Fibroblast of lung (primary cell): Measurements from ENCODE around the gene CD8B2. TPM values are rescaled to one million over a fixed set of nuclear protein-coding genes. Genes with fewer than 3 reads are reported as not detected.
A peak's percentile ranks its signal among the peaks of the same experiment; 100 is the strongest.

Source experiments
- DNase-seq, 2 donors: peaks; one replicate each; pipeline versions ENCODE4 v3.0.0 to v3.0.0-alpha.2; 2010; ENCODE audit warnings: low read depth in 2 of 2
- H2AFZ ChIP-seq: 2 replicates; pipeline ENCODE4 v1.5.1; 2012; ENCODE audit warnings: low read length, control low read depth, inconsistent platforms
- H3K27ac ChIP-seq: 2 replicates; pipeline ENCODE4 v1.5.1; 2011; ENCODE audit warnings: low read length, control low read depth; ENCODE audit not compliant: insufficient read depth
- H3K27me3 ChIP-seq: 2 replicates; pipeline ENCODE4 v1.5.1; 2011; ENCODE audit warnings: mild to moderate bottlenecking, low read length; ENCODE audit not compliant: control insufficient read depth, insufficient read depth
- H3K36me3 ChIP-seq: 2 replicates; pipeline ENCODE4 v1.5.1; 2011; ENCODE audit warnings: low read length; ENCODE audit not compliant: control insufficient read depth, insufficient read depth
- H3K4me1 ChIP-seq: 2 replicates; pipeline ENCODE4 v1.5.1; 2011; ENCODE audit warnings: low read length; ENCODE audit not compliant: control insufficient read depth, insufficient read depth; ENCODE audit errors: extremely low read depth
- H3K4me2 ChIP-seq: 2 replicates; pipeline ENCODE4 v1.5.1; 2011; ENCODE audit warnings: low read length, control low read depth; ENCODE audit not compliant: insufficient read depth; ENCODE audit errors: extremely low read depth
- H3K4me3 ChIP-seq, 4 experiments: fragments of 200-600 bp in 1 of 4; sonication (generic) in 1 of 4; replicated peaks in 1 of 4; 2 replicates each; pipeline ENCODE4 v1.5.1; 2011 to 2016; ENCODE audit warnings: low read length in 4 of 4, low read depth in 3 of 4, mild to moderate bottlenecking in 3 of 4, control low read depth in 2 of 4, inconsistent platforms in 1 of 4, mixed read lengths in 1 of 4; ENCODE audit not compliant: insufficient read depth in 1 of 4; ENCODE audit errors: control extremely low read depth in 1 of 4
- H3K79me2 ChIP-seq: 2 replicates; pipeline ENCODE4 v1.5.1; 2012; ENCODE audit warnings: mild to moderate bottlenecking, low read length, inconsistent platforms; ENCODE audit not compliant: control insufficient read depth, insufficient read depth
- H3K9ac ChIP-seq: 2 replicates; pipeline ENCODE4 v1.5.1; 2011; ENCODE audit warnings: mild to moderate bottlenecking, low read length, control low read depth; ENCODE audit not compliant: insufficient read depth
- H3K9me3 ChIP-seq: 2 replicates; pipeline ENCODE4 v1.5.1; 2012; ENCODE audit warnings: low read depth, low read length; ENCODE audit not compliant: control insufficient read depth, insufficient read depth
- H4K20me1 ChIP-seq: 2 replicates; pipeline ENCODE4 v1.5.1; 2011; ENCODE audit warnings: low read length; ENCODE audit not compliant: control insufficient read depth, insufficient read depth; ENCODE audit errors: extremely low read depth
- CTCF ChIP-seq, 2 donors: IDR thresholded peaks in 1 of 2; conservative IDR thresholded peaks in 1 of 2; 1 replicate in 1 of 2; 2 replicates in 1 of 2; pipeline ENCODE4 v1.5.1; 2011 to 2012; ENCODE audit warnings: low read length in 2 of 2, control low read depth in 1 of 2, inconsistent platforms in 1 of 2, low read depth in 1 of 2, mild to moderate bottlenecking in 1 of 2
- EZH2 ChIP-seq: IDR thresholded peaks from 2 replicates; pipeline ENCODE4 v1.5.1; 2012; ENCODE audit warnings: low read length, control low read depth, mild to moderate bottlenecking; ENCODE audit errors: missing control alignments
- polyA plus RNA-seq, 2 donors: library from polyadenylated mRNA; depleted of rRNA in 1 of 2; stranded (reverse) in 1 of 2; unstranded in 1 of 2; fragments of >200 nt; gene quantifications; 2 replicates each; pipeline ENCODE4 v1.2.1, GENCODE V29; 2011 to 2012; ENCODE audit warnings: missing spikeins in 1 of 2
- total RNA-seq: library from RNA; depleted of rRNA; stranded (reverse); fragments of >200 nt; gene quantifications from 2 replicates; pipeline ENCODE4 v1.2.1, GENCODE V29; 2014

The CD8B2 gene
- total and polyA plus RNA-seq, 2 donors (not counting 1 experiment from before 2014, with no cell fraction given) = not detected

GRCh38 chr2:106562268-106563186 lies 75.4 kb downstream of the CD8B2 start:
- Histone ChIP-seq H3K79me2 (no peaks in the 10 kb centered on the region), H3K9ac (no peak overlapping the region), H3K36me3 (no peaks in the 10 kb centered on the region), H3K27me3 (no peaks in the 10 kb centered on the region), H2AFZ (no peak overlapping the region), H3K9me3 (no peaks in the 10 kb centered on the region), H3K27ac (no peak overlapping the region), H3K4me1 (no peaks in the 10 kb centered on the region), H3K4me2 (no peak overlapping the region), H4K20me1 (no peaks in the 10 kb centered on the region), H3K4me3 (no peak overlapping the region)
- TF ChIP-seq EZH2 (no peak), CTCF (conservative IDR thresholded peaks at IDR 0.05 in 1 of 2, IDR thresholded peaks at IDR 0.05 in 1 of 2; ENCODE audit: low read depth in 1 of 2, low read length in 2 of 2) (no peak)
- DNase-seq = peak in 1 of 2 donors; percentile 10

- Histone ChIP-seq H3K9ac (no peak overlapping the region), H3K4me3 (no peak overlapping the region), H2AFZ (no peak overlapping the region), H3K79me2 (no peaks in the 10 kb centered on the region), H3K27ac (no peak overlapping the region), H3K27me3 (no peaks in the 10 kb centered on the region), H3K4me1 (no peaks in the 10 kb centered on the region), H3K4me2 (no peak overlapping the region), H3K36me3 (no peaks in the 10 kb centered on the region), H3K9me3 (no peaks in the 10 kb centered on the region), H4K20me1 (no peaks in the 10 kb centered on the region)
- no peak for DNase-seq
- TF ChIP-seq CTCF (conservative IDR thresholded peaks at IDR 0.05 in 1 of 2, IDR thresholded peaks at IDR 0.05 in 1 of 2; ENCODE audit: low read depth in 1 of 2, low read length in 2 of 2) (no peak), EZH2 (no peak)
These were observed 76.0 kb downstream of the CD8B2 start for GRCh38 chr2:106563195-106563594.

- Histone ChIP-seq H2AFZ (no peak overlapping the region), H3K4me2 (no peak overlapping the region), H3K27ac (no peak overlapping the region), H3K4me3 (no peak overlapping the region), H3K4me1 (no peaks in the 10 kb centered on the region), H4K20me1 (no peaks in the 10 kb centered on the region), H3K9me3 (no peaks in the 10 kb centered on the region), H3K9ac (no peak overlapping the region), H3K36me3 (no peaks in the 10 kb centered on the region), H3K79me2 (no peaks in the 10 kb centered on the region), H3K27me3 (no peaks in the 10 kb centered on the region)
- DNase-seq = no peak
- no peak for TF ChIP-seq EZH2
- TF ChIP-seq CTCF (conservative IDR thresholded peaks at IDR 0.05 in 1 of 2, IDR thresholded peaks at IDR 0.05 in 1 of 2; ENCODE audit: low read depth in 1 of 2, low read length in 2 of 2) = no peak
These were observed 78.4 kb downstream of the CD8B2 start for GRCh38 chr2:106565599-106565998.
